Fibroblast of the conjunctiva (primary cell): Measurements from ENCODE around the gene CD5L.

Source experiments
- DNase-seq: peaks from one replicate; pipeline ENCODE4 v3.0.0-alpha.2; 2010; ENCODE audit warnings: low read depth

The CD5L gene

DNA sequence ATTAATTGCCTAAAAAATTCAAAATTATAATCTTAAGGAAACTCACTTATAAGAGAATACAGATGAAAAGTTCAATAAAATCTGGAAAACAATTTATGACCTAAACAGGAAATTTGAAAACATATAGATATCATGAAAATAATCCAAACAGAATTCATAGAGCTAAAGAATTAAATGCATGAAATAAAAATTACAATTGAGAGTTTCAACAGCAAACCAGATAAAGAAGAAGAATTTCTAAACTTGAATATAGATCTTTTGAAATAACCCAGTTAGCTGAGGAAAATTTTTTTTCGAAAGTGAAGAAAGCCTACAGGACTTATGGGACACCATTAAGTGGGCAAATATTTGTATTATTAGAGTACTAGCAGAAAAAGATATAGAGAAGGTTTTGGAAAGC lies 28.3 kb downstream of the CD5L start:
- DNase-seq: no peak

DNA sequence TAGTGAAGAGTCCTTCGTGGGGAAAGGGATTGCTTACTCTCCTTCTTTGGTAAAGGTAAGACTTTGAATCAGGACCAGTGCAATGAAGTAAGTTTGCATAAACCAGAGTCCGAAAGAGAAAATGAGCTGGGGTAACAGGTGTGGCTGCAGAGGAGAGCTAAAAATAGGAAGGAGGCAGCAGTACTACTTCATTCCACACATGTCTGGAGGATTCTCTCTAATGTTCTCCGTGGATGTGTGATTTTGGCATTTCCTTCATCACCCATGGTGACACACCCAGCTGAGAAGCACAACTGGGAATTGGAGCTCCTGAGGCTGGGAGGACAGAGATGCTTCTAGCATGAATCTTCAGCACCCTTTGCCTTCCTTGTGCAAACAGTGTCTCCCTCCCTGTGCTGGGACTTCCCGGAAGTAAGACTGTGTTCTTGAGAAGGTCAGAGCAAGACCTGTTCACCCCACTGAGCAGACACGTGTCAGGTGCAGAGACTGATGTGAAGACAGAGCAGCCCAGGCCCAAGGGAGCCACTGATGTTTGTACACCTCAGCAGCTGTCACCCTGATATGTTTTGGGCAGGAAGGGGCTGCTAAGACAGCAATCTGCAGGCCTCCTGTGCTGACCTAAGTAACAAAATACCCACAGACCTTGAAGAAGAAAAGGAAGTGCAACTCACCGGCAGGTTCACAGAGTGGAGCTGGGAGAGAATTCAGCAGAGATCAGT lies 35.0 kb downstream of the CD5L start:
- DNase-seq: no peak

DNA sequence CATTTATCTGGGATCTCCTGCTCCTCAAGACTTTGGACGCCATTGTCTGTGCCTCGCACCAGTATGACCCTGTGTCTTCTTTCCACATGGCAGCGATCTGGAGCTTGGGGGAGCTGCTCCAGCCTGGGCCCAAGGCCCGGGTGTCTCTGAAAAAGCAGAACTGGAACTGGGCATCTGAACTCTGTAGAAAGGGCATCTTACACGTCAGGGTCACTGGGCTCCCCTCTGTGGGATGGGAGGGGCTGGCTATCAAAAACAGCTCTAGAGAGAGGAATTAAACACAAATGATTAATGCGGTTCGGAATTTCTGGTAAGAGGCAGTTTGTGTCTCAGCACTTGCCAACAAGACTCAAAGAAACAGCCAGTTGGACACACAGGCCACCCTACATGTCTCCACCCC lies 37.8 kb downstream of the CD5L start:
- DNase-seq: no peak

DNA sequence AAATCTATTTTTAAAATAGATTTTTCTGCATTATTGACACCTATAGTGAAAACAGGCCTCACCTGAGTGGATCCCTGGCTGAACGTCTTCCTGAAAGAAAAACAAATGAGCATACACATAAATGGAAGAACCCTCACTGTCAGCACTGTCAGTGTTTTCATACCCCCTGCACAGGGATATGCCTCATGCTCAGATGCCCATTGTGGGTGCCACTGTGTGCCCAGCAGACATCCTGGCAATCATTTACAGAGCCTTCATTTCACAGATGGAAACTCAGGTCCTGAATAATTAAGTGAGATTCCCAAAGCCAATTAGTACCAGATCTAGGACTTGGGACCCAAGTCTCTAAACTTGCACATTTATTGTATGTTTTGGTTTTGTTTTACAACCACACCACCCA lies 41.6 kb downstream of the CD5L start:
- no peak for DNase-seq

- DNase-seq: no peak
Observed at GRCh38 chr1:157798211-157798610, 43.4 kb downstream of the CD5L start.

DNA sequence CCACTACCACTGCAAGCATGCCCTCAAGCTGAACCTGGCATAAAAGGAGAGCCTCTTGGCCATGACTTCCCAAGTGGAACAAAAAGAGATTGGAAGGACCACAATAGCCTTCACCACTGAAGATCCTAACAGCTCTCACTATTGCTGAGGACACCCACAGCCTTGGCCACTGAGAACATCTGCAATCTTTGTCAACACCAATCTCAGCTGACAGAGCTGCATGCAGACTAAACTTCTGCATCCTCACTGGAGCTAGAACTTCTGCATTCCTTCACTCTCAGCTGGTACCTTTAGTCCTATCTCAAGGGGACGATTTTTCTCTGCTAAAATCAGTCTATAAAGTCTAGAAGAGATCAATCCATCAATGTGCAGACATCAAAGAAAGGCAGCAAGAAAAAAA lies 56.4 kb downstream of the CD5L start:
- DNase-seq: no peak

- DNase-seq: no peak
Observed at GRCh38 chr1:157784801-157785200, 56.8 kb downstream of the CD5L start.

DNA sequence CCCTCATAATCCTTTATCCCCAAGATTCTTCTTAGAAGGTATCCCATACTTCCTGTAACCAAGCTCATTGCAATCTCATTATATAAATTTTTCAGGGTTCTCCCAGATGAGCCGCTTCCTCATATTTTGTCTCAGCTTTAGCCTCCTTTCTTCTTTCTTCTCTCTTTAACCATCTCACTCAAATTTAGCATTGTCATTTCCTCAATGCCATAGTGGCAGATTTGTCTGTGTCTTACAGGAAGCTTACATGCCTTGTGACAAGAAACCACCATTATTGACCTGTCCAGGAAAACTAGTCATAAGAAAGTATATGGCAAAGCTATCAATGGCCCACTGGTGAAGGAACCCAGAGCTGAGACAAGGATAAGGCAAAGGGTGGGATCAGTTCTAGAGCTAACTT lies 58.7 kb downstream of the CD5L start:
- no peak for DNase-seq

DNA sequence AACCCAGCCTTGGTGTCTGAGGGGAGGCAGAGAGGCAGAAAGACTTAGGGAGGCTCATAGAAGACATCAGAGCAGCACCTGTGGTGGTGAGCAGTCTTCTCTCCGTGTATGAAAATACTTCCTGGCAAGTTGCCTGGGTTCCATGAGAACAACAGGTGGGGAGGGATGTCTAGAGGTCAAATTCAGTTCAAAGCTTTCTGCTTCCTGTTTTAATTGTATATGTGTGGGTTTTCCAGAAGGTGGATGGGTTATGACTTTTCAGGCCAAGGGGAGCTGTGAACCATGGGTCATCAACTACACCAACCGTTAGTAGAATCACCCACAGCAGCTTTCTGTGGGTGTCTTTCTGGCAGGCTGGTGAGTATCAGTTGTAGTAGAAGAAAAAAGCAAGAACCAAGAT lies 60.6 kb downstream of the CD5L start:
- no peak for DNase-seq
